ENCODE data around the gene IGSF9B. TPM values are rescaled to one million over a fixed set of nuclear protein-coding genes. Genes with fewer than 3 reads are reported as not detected.
A peak's percentile ranks its signal among the peaks of the same experiment; 100 is the strongest.

IGSF9B gene
- total RNA-seq, 2 experiments from 2014 or later, result 24.3 to 27.4 TPM

GRCh38 chr11:133969112-133969511, 12.3 kb upstream of the IGSF9B start:
- POLR2A ChIA-PET, result no interaction called here
- intact Hi-C loops (cut with DNase I, micrococcal nuclease), result loop anchor here in 1 of 2 experiments (2.0 to 5.0 kb wide), 2 partner anchors 63 to 76 kb away; no protein-coding TSS in a partner anchor

GRCh38 chr11:133968300-133968699, 11.5 kb upstream of the IGSF9B start:
- DNase-seq (no peak), ATAC-seq (ENCODE audit: poor library complexity) (no peak)
- intact Hi-C loops (cut with DNase I, micrococcal nuclease), result loop anchor here in 1 of 2 experiments (2.0 to 5.0 kb wide), 2 partner anchors 64 to 77 kb away; no protein-coding TSS in a partner anchor
- H3K4me3 ChIP-seq (ENCODE audit: low read length), result no peak overlapping the region
- no peak overlapping the region for H3K27ac Mint-ChIP-seq
- ChIA-PET POLR2A (no interaction called here), CTCF (no interaction called here)
- H3K9me3 ChIP-seq (ENCODE audit: control insufficient read depth in 1 of 2, insufficient read depth in 1 of 2, low read length in 2 of 2), result no peaks in the 10 kb centered on the region
- no peak overlapping the region for H3K27ac ChIP-seq (ENCODE audit: low read depth in 1 of 2, low read length in 2 of 2)
- no peaks in the 10 kb centered on the region for H3K36me3 Mint-ChIP-seq (ENCODE audit: low read depth)
- peaks cover 14% of the 10 kb centered on the region for H3K4me1 ChIP-seq (ENCODE audit: insufficient read depth, low read length)
- no peaks in the 10 kb centered on the region for H3K9me3 Mint-ChIP-seq
- peaks cover 13% of the 10 kb centered on the region for H3K4me1 Mint-ChIP-seq (ENCODE audit: low read depth)
- H3K27me3 Mint-ChIP-seq, result peaks cover 19% of the 10 kb centered on the region
- TF ChIP-seq CTCF (IDR thresholded peaks at IDR 0.05), result no peak
- H3K27me3 ChIP-seq (ENCODE audit: control insufficient read depth in 1 of 2, insufficient read depth in 2 of 2, low read length in 2 of 2), result peaks cover 2 to 5% of the 10 kb centered on the region in 2 experiments
- H3K4me3 Mint-ChIP-seq, result peak overlapping the region; percentile 86
- no peaks in the 10 kb centered on the region for H3K36me3 ChIP-seq (ENCODE audit: insufficient read depth, low read length)

More at GRCh38 chr11:133969112-133969511, 12.3 kb upstream of the IGSF9B start:
- ATAC-seq (ENCODE audit: poor library complexity), result no peak
- no peaks in the 10 kb centered on the region for H3K36me3 ChIP-seq (ENCODE audit: insufficient read depth, low read length)
- H3K9me3 ChIP-seq (ENCODE audit: control insufficient read depth in 1 of 2, insufficient read depth in 1 of 2, low read length in 2 of 2), result no peaks in the 10 kb centered on the region
- H3K4me3 Mint-ChIP-seq, result no peak overlapping the region
- no peak for DNase-seq
- H3K4me3 ChIP-seq (ENCODE audit: low read length), result no peak overlapping the region
- H3K4me1 ChIP-seq (ENCODE audit: insufficient read depth, low read length), result peaks cover 14% of the 10 kb centered on the region
- TF ChIP-seq CTCF (IDR thresholded peaks at IDR 0.05), result no peak
- peaks cover 24% of the 10 kb centered on the region for H3K27me3 Mint-ChIP-seq
- no peaks in the 10 kb centered on the region for H3K9me3 Mint-ChIP-seq
- no peak overlapping the region for H3K27ac ChIP-seq (ENCODE audit: low read depth in 1 of 2, low read length in 2 of 2)
- peaks cover 3 to 5% of the 10 kb centered on the region in 2 experiments for H3K27me3 ChIP-seq (ENCODE audit: control insufficient read depth in 1 of 2, insufficient read depth in 2 of 2, low read length in 2 of 2)
- H3K27ac Mint-ChIP-seq, result no peak overlapping the region
- H3K36me3 Mint-ChIP-seq (ENCODE audit: low read depth), result no peaks in the 10 kb centered on the region
- CTCF ChIA-PET, result no interaction called here
- peaks cover 13% of the 10 kb centered on the region for H3K4me1 Mint-ChIP-seq (ENCODE audit: low read depth)

- intact Hi-C loops (cut with DNase I, micrococcal nuclease), result loop anchor here in 1 of 2 experiments (2.0 to 5.0 kb wide), 2 partner anchors 65 to 77 kb away; no protein-coding TSS in a partner anchor
- H3K9me3 Mint-ChIP-seq, result no peaks in the 10 kb centered on the region
- peak overlapping the region; percentile 86 for H3K4me3 Mint-ChIP-seq
- ChIA-PET POLR2A (no interaction called here), CTCF (no interaction called here)
- ATAC-seq (ENCODE audit: poor library complexity) (peak; percentile 28), DNase-seq (no peak)
- TF ChIP-seq CTCF (IDR thresholded peaks at IDR 0.05), result no peak
- H3K4me3 ChIP-seq (ENCODE audit: low read length), result peak overlapping the region; percentile 53
- peak overlapping the region; percentile 45 for H3K27ac Mint-ChIP-seq
- no peaks in the 10 kb centered on the region for H3K36me3 Mint-ChIP-seq (ENCODE audit: low read depth)
- H3K27me3 Mint-ChIP-seq, result peaks cover 19% of the 10 kb centered on the region
- H3K27ac ChIP-seq (ENCODE audit: low read depth in 1 of 2, low read length in 2 of 2), result no peak overlapping the region
- H3K9me3 ChIP-seq (ENCODE audit: control insufficient read depth in 1 of 2, insufficient read depth in 1 of 2, low read length in 2 of 2), result no peaks in the 10 kb centered on the region
- no peaks in the 10 kb centered on the region for H3K36me3 ChIP-seq (ENCODE audit: insufficient read depth, low read length)
- peaks cover 2 to 5% of the 10 kb centered on the region in 2 experiments for H3K27me3 ChIP-seq (ENCODE audit: control insufficient read depth in 1 of 2, insufficient read depth in 2 of 2, low read length in 2 of 2)
- peaks cover 14% of the 10 kb centered on the region for H3K4me1 ChIP-seq (ENCODE audit: insufficient read depth, low read length)
- peaks cover 13% of the 10 kb centered on the region for H3K4me1 Mint-ChIP-seq (ENCODE audit: low read depth)
Measured at GRCh38 chr11:133967599-133968238, 11.0 kb upstream of the IGSF9B start.
